B cell (primary cell): ENCODE results near the gene LDLRAD3.

Source experiments
- CTCF ChIP-seq: fragments of 200-600 bp; IDR thresholded peaks from one replicate; pipeline ENCODE4 v1.8.0; 2022; ENCODE audit warnings: antibody characterized with exemption, mild to moderate bottlenecking
- EZH2 ChIP-seq: IDR thresholded peaks from 2 replicates; pipeline ENCODE4 v1.6.1; 2012; ENCODE audit warnings: borderline replicate concordance, low read depth, mild to moderate bottlenecking, moderate library complexity, low read length; ENCODE audit not compliant: insufficient read depth, poor library complexity, severe bottlenecking

DNA sequence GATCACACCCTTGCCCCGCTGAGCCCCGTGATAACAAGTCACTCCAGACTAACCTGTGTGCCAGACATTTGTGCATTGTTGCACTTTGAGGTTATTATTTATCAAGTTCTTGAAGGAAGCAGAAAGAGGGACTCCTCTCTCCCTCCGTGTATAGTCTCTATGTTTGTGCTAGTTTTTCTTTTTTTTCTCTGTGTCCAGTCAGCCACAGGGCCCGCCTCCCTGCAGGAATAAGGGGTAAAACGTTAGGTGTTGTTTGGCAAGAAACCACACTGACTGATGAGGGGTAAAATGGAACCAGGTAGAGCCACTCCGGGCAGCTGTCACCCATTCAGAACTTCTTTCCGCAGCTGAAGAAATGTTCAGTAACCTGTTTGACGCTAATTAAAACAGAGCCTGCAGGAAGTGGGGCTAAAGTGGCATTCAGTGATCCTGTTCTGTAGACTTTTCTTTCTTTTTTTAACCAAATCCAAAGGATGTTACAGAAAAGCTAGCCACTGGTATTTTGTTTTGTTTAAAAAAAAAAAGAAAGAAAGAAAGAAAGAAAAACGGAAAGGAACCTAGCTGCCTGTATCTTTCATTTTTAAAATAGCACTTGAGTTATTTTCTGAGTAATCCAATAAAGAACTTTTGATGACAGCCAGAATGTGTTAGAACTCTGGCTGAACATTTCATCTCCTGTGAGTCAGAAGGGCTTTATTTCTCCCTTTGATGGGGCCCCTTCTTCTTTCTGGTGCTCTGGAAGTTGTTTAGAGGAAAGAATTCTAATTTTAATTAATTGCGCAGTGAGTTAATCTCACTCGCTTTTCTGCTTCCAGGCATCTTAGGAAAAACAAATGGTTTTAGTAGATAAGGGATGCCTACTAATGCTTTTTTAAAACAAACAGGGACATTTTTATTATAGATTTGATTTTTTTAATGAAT, 287.2 kb downstream of the LDLRAD3 start:
- TF ChIP-seq CTCF (no peak), EZH2 (no peak)
